T-helper 1 cell (primary cell): Measurements from ENCODE around the gene STX18.
A peak's percentile ranks its signal among the peaks of the same experiment; 100 is the strongest.
"Not testable (repeated sequence)": the region's sequence is repeated elsewhere in the genome, so short reads cannot be mapped to it uniquely, and the experiment has no call there.

Source experiments
- DNase-seq, 5 donors: peaks; one replicate each; pipeline ENCODE4 v3.0.0-alpha.2; 2012 to 2020

Gene STX18

GRCh38 chr4:4507403-4507802 is 34.4 kb downstream of the STX18 start:
- no peak for DNase-seq

- DNase-seq, result no peak
Measured at GRCh38 chr4:4506961-4507360, 34.9 kb downstream of the STX18 start.

- DNase-seq, result not testable (repeated sequence)
Measured at GRCh38 chr4:4505211-4505610, 36.6 kb downstream of the STX18 start.

- no peak for DNase-seq
Measured at GRCh38 chr4:4504783-4505182, 37.1 kb downstream of the STX18 start.

- peak in 1 of 5 donors; percentile 22 for DNase-seq
Measured at GRCh38 chr4:4502694-4503311, 39.0 kb downstream of the STX18 start.

GRCh38 chr4:4501679-4502078 is 40.2 kb downstream of the STX18 start:
- no peak for DNase-seq

- no peak for DNase-seq
Measured at GRCh38 chr4:4499438-4500123, 42.3 kb downstream of the STX18 start.

- no peak for DNase-seq
Measured at GRCh38 chr4:4496592-4497372, 45.1 kb downstream of the STX18 start.

- no peak for DNase-seq
Measured at GRCh38 chr4:4494882-4495281, 47.0 kb downstream of the STX18 start.

GRCh38 chr4:4492161-4492847 is 49.5 kb downstream of the STX18 start:
- DNase-seq, result peak in 1 of 5 donors; percentile 35

GRCh38 chr4:4491396-4491893 is 50.4 kb downstream of the STX18 start:
- no peak for DNase-seq

- no peak for DNase-seq
Measured at GRCh38 chr4:4490816-4491215, 51.0 kb downstream of the STX18 start.

GRCh38 chr4:4490041-4490440 is 51.8 kb downstream of the STX18 start:
- no peak for DNase-seq

GRCh38 chr4:4488405-4489404 is 53.1 kb downstream of the STX18 start:
- peak; percentile 25 to 69 (median 55) for DNase-seq

- DNase-seq, result no peak
Measured at GRCh38 chr4:4486969-4487368, 54.9 kb downstream of the STX18 start.

GRCh38 chr4:4485806-4486205 is 56.0 kb downstream of the STX18 start:
- no peak for DNase-seq

GRCh38 chr4:4481399-4481994 is 60.4 kb downstream of the STX18 start:
- no peak for DNase-seq

- DNase-seq, result no peak
Measured at GRCh38 chr4:4480685-4481398, 61.0 kb downstream of the STX18 start.

- no peak for DNase-seq
Measured at GRCh38 chr4:4480205-4480604, 61.6 kb downstream of the STX18 start.

- DNase-seq, result no peak
Measured at GRCh38 chr4:4479366-4479765, 62.5 kb downstream of the STX18 start.

- no peak for DNase-seq
Measured at GRCh38 chr4:4477796-4478195, 64.1 kb downstream of the STX18 start.
